ENCODE results near the gene TM7SF3.
A peak's percentile ranks its signal among the peaks of the same experiment; 100 is the strongest.
"Not testable (repeated sequence)": the region's sequence is repeated elsewhere in the genome, so short reads cannot be mapped to it uniquely, and the experiment has no call there.

TM7SF3 gene

DNA sequence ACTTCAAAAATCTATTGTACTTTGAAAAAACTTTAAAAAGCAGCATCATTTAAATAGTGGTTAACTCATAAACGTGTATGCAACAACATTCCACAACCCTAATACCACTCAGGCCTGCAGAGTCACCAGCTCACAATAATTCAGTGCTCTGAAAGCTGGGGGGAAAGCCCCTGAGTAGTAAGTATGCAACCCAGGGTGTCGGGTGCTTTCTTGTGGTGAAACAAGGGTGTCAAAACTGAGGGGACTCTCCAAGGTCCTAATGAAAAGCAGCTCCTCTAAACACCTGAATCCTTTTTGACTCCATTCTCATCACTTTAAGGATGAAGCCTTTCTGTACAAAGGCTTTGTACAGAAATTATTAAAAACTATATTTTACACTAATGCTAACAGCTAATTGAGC lies 42.2 kb downstream of the TM7SF3 start:
- in situ Hi-C loops (cut with MboI; ENCODE audit: low pct_unique_long_range_greater_than_20kb, low sequenced_read_pairs, unreplicated experiment), result no loop called here
- TF ChIP-seq CTCF (IDR thresholded peaks at IDR 0.05; ENCODE audit: extremely low read depth, insufficient read depth, missing control alignments), result no peak
- peak; percentile 65 for DNase-seq (ENCODE audit: low spot score)

- in situ Hi-C loops (cut with MboI; ENCODE audit: low pct_unique_long_range_greater_than_20kb, low sequenced_read_pairs, unreplicated experiment), result no loop called here
- no peak for DNase-seq (ENCODE audit: low spot score)
- TF ChIP-seq CTCF (IDR thresholded peaks at IDR 0.05; ENCODE audit: extremely low read depth, insufficient read depth, missing control alignments), result no peak
Observed at GRCh38 chr12:26970136-26970535, 44.0 kb downstream of the TM7SF3 start.

GRCh38 chr12:26966842-26967241 lies 47.3 kb downstream of the TM7SF3 start:
- TF ChIP-seq CTCF (IDR thresholded peaks at IDR 0.05; ENCODE audit: extremely low read depth, insufficient read depth, missing control alignments), result no peak

GRCh38 chr12:26963413-26963812 lies 50.8 kb downstream of the TM7SF3 start:
- DNase-seq (ENCODE audit: low spot score), result no peak
- in situ Hi-C loops (cut with MboI; ENCODE audit: low pct_unique_long_range_greater_than_20kb, low sequenced_read_pairs, unreplicated experiment), result no loop called here
- TF ChIP-seq CTCF (IDR thresholded peaks at IDR 0.05; ENCODE audit: extremely low read depth, insufficient read depth, missing control alignments), result no peak

More at GRCh38 chr12:26966842-26967241, 47.3 kb downstream of the TM7SF3 start:
- in situ Hi-C loops (cut with MboI; ENCODE audit: low pct_unique_long_range_greater_than_20kb, low sequenced_read_pairs, unreplicated experiment), result no loop called here
- no peak for DNase-seq (ENCODE audit: low spot score)

DNA sequence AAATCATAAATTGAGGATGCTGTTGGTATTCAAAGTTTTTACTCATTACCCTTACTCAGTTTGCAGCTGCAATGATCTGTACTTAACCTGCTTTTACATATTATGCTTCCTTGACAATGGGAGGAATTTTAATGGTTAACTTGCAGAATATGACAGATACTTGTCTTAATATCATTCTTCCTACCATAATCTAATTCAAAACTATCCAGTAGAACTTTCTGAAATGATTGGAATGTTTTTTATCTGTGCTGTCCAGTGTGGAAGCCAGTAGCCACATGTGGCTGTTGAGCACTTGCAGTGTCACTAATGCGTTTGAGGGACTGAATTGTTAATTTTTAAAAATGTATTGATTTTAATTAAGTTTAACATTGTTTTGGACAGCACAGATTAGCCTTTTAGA lies 52.4 kb downstream of the TM7SF3 start:
- in situ Hi-C loops (cut with MboI; ENCODE audit: low pct_unique_long_range_greater_than_20kb, low sequenced_read_pairs, unreplicated experiment), result no loop called here
- DNase-seq (ENCODE audit: low spot score), result no peak
- TF ChIP-seq CTCF (IDR thresholded peaks at IDR 0.05; ENCODE audit: extremely low read depth, insufficient read depth, missing control alignments), result no peak

- in situ Hi-C loops (cut with MboI; ENCODE audit: low pct_unique_long_range_greater_than_20kb, low sequenced_read_pairs, unreplicated experiment); DNase-seq (ENCODE audit: low spot score): not testable (repeated sequence)
Observed at GRCh38 chr12:26961391-26961790, 52.8 kb downstream of the TM7SF3 start.

DNA sequence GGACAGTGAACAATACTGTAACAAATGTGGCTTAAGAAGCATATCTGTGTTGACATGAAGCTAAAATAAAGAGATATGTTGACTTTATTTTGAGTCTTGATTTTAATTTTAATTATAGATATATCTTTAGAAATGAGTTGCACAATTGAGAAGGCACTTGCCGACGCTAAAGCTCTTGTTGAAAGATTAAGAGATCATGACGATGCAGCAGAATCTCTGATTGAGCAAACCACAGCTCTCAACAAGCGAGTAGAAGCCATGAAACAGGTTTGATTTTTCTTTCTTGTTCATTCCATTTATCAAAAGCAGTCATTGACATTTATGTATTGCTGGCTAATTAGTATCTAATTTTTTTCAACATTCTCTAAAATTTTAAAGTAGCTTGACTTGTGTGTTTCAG lies 60.2 kb downstream of the TM7SF3 start:
- in situ Hi-C loops (cut with MboI; ENCODE audit: low pct_unique_long_range_greater_than_20kb, low sequenced_read_pairs, unreplicated experiment), result no loop called here
- no peak for TF ChIP-seq CTCF (IDR thresholded peaks at IDR 0.05; ENCODE audit: extremely low read depth, insufficient read depth, missing control alignments)
- DNase-seq (ENCODE audit: low spot score), result no peak
